ENCODE measurements around the gene MCF2L.

MCF2L gene

DNA sequence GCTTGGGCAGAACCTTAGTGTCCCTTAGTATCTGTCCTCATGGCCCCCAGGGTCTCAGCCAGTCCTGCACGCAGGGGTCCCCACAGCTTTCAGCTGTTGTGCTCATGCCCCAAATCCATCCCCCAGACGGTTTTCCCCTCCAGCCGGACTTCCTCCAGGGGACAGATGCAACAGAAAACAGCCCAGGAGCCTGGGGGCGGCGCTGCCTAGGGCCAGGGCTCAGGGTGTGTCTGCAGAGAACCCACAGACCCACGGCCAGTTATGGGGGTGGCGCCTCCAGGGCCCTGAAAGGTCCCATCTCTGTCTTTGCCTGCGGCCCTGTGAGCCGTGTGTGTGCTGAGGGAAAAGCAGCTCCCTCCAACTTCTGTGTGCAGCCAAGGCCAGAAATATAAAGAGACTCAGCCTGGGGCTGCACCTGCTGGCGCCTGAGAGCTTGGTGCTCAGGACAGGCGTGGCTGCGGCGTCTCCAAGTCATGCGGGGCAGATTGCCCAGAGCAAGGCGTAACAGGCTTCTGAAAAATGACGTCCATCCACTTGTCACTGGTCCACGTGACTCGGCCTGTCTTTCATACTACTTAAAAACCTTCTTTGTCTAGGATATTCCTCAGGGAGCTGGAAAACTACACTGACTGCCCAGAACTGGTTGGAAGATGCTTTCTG is 114.5 kb downstream of the MCF2L start:
- DNase-seq (ENCODE audit: low read depth, low spot score) = no peak

DNA sequence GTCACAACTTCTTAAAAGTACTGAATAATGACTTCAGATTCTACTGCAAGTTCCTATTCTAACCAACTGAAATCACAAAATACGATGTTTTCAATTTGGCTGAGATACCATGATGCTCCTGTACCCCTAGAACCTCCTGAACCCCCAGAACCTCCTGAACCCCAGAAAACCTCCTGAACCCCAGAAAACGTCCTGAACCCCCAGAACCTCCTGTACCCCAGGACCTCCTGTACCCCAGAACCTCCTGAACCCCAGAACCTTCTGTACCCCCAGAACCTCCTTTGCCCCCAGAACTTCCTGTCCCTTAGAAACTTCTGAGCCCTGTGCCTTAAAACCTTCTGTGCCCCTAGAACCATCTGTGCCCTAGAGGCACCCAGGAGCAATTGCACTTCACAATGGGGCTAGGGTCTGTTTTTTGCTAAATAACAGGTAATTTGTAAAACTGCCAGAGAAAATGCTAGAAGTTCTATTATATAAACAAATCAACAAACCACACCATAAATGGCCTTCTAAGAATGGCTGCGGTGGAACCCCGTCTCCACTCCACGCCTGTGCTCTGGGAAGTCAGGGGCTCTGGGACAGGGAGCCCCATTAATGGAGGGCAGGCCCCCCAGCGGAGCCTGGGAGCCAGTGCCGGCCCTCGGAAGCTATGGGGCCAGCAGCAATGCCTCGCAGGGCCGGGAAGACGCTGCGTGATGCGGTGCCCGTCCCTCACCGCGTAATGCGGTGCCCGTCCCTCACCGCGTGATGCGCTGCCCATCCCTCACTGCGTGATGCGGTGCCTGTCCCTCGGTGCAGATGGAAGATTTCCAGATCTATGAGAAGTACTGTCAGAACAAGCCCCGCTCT is 115.3 kb downstream of the MCF2L start:
- no peak for DNase-seq (ENCODE audit: low read depth, low spot score)

DNA sequence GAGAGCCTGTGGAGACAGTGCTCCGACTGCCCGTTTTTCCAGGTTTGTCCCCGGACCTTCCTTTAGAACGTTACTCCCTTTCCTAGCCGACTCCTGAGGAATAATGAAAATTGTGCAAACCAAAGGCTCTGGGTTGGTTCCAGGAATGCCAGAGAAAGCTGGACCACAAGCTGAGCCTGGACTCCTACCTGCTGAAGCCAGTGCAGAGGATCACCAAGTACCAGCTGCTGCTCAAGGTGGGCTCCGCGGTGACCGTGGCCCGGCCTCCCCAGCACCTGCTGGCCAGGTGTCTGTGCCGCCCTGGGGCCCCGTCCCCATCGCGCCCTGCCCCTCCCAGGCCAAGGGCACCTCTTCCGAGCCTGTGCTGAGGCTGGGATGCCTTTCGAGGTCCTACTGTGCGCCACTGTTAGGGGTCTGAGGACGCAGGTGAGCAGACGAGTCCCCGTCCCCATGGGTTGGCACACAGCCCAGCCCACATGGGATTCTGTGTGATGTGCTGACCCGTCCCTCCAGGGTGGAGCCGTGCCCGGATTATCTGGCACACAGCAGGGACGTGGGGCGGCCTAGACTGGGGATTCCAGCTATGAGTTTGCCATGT is 116.0 kb downstream of the MCF2L start:
- DNase-seq (ENCODE audit: low read depth, low spot score) = no peak

DNA sequence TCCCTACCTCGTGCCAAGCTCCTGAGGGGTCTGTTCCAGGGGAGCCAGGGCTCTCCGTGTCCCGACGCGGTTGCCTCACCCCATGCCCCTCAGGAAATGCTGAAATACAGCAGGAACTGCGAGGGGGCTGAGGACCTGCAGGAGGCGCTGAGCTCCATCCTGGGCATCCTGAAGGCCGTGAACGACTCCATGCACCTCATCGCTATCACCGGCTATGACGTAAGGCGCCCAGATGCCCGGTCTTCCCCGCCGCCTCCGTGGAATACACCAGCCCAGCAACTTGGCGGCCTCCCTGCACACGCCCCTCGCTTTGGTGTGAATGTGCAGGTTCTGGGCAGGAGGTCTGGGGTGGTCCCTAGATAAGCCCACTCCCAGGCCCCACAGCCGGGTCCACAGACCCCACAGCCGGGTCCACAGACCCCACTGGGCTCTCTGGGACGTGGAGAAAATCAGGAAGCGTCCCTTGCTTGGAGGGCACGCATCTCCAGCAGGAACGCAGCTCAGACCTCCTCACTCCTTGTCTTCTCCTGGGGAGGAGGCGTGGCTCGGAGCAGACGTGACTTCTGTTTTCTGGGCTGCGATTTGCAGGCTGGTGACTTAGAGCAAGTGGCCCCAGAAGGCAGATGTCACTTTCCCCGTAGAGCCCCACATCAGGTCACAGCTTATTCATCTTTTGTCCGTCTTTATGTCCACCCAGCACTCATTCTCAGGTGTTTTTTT is 117.2 kb downstream of the MCF2L start:
- no peak for DNase-seq (ENCODE audit: low read depth, low spot score)

DNA sequence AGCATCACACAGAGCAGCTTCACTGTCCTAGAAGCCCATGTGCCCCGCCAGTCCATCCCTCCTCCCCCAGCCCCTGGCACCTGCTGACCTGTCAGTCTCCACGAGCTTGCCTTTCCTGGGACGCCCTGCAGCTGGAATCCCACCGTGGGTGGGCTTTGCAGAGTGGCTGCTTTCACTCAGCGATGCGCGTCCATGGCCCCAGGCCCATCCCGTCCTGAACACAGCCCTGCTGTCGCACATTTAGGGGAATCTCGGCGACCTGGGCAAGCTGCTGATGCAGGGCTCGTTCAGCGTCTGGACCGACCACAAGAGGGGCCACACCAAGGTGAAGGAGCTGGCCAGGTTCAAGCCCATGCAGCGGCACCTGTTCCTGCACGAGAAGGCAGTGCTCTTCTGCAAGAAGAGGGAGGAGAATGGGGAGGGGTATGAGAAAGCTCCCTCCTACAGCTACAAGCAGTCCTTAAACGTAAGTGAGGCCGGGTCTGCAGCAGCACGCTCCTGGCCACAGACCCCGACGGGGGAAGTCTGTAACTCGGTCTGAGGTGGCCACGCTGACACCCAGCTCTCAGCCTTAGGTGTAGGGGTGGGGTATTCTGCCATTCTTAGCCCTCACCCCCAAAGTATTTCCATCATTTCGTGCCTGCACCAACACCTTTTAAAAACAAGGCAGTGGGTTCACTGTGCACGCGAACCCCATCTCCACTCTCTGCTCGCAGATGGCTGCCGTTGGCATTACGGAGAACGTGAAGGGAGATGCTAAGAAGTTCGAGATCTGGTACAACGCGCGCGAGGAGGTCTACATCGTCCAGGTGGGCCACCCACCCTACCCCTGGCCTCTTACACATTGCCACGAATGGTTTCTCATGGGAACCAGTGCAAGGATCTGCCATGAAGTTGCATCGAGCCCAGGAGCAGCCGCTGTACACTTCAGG is 118.2 kb downstream of the MCF2L start:
- DNase-seq (ENCODE audit: low read depth, low spot score) = no peak

DNA sequence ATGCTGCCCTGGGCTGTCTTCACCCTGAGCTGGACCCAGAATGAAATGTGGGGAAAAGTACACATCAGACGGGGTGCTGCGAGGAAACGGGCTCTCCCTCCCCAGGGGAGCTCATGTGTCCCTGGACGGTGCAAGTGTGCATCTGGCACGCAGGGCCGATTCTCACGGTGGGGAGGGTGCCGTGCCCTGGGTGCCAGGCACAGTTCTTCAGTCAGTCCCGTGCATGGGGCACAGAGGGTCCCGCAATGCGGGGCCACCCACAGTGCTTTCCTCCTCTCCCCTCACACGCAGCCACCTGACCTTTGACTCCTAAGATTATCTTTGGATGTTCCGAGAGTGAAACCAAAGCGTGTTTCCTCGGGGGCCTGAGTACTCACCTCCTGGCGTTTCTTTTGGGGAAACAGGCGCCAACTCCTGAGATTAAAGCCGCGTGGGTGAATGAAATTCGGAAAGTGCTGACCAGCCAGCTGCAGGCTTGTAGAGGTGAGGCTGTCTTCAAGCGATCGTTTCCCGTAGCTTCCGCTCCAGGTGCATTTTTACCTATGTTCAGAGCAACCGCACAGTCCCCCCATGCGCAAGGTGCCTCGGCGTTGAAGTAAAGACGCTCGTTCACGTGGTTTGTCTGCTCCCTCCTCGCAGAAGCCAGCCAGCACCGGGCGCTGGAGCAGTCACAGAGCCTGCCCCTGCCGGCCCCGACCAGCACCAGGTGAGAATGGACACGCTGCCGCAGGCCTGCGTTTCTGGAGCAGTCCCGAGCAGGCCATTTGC is 119.1 kb downstream of the MCF2L start:
- DNase-seq (ENCODE audit: low read depth, low spot score) = no peak

DNA sequence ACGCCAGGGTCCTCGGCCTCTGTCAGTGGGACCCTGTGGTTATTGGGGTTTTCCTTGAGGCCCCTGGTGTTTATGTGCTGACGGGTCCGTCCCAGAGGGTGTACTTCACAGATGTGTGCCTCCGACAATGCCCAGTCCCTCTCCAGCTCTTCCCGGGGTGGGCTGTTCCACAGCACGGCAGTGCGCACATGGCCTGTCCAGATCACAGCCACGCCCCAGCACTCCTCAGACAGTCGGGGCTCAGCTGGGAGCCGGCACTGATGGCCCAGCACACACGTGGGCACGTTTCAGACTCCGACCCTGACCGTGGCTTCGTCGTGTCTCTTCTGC is 119.6 kb downstream of the MCF2L start:
- DNase-seq (ENCODE audit: low read depth, low spot score) = no peak

DNA sequence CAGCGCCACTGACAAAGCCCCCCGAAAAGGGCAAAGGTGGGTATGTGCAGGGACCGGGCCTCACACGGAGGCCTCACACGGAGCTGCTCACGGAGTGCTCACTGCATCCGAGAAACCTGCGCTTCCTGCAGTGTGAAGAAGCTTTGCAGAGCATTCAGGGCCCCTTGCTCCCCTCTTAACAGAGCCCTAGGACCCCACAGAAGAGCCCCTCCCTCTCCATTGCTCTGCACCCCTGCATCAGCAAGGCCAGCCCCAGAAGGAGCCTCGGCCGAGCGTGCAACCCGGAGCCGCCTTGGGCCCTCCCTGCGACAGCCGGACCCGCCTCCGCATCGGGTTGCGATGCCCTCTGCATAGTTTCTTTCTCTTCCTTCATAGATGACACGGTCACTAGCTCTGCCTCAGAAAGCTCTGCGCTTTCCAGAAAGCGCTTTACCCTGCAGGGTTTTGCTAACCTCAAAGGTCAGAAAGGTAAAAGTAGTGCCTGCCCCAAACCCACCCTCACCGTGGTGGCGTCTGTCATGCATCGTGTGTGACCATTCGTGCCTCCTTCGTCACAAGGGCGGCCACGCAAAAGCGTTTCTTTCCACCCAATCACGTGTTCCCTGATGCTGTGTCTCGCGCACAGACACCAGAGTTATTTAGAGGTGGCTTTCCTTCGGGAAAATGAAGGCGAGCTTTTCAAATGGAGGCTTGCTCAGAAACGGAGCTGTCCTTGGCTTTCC is 120.8 kb downstream of the MCF2L start:
- no peak for DNase-seq (ENCODE audit: low read depth, low spot score)

DNA sequence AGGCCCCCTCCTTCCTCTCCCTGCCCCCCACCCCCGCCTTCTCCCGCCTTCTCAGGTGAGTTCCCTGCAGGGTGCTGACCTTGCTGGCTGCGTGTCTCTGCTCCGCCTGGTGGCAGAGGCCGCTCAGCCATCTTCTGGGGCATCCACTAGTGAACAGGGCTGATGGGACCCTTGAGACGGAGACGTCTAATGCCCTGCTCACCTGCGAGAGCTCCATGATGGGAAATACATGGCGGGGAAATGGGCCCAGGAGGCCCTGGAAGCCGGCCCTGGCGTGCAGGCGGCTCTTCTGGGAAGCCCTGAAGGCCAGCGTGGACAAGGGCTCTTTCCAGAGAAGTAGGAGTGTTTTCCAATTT is 121.4 kb downstream of the MCF2L start:
- DNase-seq (ENCODE audit: low read depth, low spot score) = no peak

DNA sequence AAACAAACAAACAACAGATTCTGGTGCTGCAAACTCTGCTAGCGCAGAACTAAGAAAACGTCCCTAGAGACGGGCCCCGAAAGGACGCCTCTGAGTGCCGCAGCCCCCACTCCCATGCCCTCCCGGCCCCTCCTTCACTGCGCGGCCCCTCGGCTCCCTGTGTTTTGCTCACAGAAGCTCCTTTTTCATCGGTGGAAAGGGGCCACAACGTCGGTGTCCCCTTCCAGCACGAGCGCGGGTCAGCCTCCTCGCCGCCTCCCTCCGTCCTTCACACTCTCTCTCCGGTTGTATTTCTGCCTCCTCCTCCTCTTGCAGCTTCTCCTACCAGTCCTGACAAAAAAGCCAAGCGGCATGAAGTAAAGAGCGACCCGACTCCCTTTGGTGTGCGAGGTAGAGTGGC is 121.8 kb downstream of the MCF2L start:
- no peak for DNase-seq (ENCODE audit: low read depth, low spot score)

DNA sequence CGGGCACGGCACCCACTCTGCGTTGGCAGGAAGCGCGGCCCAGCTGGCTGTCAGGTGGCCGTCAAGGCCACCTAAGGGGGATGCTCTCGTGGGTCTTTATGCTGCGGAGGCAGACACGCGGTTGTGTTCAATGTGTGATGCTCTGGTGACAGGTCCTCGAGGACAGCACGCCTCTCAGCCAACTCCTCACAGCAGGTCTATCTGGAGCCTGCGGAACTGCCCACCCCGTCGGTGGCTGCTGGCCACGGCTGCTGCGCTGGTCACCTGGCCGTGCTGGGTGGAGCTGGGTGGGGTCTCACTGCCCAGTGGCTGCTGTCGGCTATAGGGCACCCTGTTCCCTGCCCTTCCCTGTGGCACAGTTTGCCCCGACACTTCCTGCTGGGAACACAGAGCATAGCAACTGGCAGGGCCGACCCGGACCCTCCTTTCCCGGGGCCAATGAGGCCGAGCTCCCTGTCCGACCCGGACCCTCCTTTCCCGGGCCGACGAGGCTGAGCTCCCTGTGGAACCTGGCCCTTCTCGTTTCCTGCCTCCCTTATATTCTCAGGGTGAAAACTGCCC is 122.3 kb downstream of the MCF2L start:
- DNase-seq (ENCODE audit: low read depth, low spot score) = no peak

DNA sequence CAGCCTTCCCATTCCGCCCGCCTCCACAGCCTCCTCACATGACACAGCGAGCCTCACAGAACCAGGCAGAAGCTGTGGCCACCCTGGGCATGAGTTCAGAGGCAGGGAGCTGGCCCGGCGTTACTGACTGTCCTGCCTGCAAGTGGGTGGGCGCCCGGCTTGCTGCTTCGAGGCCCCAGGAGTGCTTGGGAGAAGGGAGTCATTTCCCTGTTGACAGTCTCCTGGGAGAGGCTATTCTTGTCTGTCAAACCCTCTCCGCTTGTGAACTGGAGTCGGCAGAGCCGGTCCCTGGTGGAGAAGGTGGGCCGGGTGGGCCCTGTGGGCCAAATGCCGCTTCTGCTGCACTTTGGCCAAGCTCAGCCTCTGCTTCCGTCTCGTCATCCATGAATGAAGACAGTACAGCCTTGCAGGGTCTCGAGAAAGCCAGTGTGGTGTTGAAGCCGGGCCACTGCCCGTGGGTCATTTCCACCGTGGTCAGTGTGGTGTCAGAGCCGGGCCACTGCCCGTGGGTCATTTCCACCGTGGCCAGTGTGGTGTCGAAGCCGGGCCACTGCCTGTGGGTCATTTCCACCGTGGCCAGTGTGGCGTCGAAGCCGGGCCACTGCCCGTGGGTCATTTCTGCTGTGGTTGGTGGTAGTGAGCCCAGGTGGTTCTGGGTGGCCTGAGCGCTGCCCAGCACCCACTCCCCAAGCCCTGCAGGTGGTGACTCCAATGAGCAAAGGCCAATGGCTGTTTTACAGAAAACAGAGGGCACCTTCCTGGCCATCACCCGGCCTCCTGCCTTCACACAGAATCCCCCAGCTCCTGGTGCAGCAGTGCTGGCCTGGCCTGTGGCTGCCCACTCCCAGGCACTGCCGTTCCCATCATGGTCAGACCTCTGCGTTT is 123.1 kb downstream of the MCF2L start:
- no peak for DNase-seq (ENCODE audit: low read depth, low spot score)

DNA sequence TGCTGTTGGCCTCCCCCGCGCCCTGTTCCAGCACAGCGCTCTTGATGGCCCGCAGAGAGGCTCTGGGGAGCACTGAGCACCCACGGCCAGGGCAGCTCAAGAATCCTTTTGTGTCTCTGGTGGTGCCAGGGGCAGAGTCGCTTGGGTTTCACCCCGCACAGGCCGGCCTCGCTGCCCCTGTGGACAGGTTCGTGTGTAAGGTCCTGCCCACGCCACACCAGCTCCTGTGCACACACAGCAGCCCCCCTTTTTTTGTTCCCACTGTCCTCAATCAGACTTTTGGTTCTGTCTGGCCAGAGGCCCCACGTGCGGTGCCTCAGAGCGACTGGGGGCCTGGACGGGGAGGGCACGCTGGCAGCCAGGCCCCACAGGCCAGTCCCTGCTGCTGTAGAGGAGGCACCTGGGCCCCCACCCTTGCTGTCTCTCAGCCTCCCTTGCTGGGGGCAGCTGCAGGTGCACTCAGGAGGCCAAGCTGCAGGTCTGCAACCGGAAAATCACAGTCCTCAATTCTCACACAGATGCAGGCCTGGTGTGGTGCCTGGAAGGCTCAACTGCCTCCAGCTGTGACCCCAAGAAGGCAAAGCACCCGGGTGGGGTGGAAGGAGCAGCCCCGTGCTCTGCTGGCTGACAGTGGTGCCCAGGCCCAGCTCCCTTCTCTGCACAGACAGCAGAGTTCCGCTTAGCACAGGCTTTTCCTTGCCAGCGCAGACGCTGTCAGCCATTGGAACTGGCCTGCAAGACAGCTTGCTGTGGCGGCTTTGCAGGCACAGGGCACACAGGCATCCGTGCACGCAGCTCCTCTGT is 124.0 kb downstream of the MCF2L start:
- DNase-seq (ENCODE audit: low read depth, low spot score) = no peak

DNA sequence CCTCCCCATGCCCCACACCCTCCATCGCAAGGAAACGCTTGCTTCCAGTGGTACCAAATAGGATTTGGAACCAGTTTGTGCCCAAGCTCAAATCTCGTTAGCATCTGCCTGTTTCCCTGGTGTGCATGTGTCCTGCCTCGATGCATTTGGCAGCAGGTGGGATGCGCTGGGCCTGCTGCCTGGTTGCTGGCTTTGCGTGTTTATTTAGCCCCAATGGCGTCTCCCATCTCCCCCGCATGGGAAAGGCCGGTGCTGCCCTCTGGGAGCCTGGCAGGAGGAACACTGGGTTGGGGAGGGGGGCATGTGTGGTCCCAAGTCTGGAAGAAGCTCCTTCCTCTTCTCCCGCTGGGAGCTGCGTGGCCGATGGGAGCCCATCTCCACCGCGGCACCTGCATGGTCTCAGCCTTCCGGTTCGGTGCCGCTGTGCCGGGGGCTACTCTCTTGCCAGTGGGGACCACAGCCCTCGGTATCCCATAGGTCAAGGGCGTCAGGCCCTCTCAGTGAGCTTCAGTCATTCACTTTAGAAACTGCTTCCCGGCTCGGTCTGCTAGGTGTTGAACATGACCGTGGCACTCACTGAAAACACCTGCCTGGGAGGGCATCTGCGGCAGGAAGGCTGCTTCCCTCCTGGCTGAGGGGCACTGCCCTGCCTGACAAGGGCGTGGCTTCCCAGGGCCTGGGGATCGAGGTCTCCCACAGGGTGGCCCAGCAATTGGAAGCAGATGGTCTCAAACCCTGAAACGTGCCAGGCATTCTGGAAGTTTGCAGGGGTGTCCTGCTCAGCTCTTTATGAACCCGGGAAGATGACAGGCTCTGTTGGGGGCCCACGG is 124.8 kb downstream of the MCF2L start:
- DNase-seq (ENCODE audit: low read depth, low spot score) = no peak

DNA sequence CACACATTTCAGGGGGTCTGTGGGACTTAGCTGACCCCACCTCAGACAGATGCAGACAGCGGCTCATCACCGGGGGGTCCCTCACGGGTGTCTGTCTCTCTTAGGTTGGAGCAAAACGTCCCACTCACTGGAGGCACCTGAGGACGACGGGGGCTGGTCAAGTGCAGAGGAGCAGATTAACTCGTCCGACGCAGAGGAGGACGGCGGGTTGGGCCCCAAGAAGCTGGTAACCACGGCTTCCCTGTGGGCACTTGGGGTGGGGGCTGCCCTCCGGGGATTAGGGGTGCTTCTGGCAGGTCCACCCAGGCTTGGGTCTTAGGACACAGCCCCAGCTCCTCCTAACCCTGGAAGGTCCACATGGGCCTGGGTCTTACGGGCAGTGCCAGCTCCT is 125.4 kb downstream of the MCF2L start:
- no peak for DNase-seq (ENCODE audit: low read depth, low spot score)

DNA sequence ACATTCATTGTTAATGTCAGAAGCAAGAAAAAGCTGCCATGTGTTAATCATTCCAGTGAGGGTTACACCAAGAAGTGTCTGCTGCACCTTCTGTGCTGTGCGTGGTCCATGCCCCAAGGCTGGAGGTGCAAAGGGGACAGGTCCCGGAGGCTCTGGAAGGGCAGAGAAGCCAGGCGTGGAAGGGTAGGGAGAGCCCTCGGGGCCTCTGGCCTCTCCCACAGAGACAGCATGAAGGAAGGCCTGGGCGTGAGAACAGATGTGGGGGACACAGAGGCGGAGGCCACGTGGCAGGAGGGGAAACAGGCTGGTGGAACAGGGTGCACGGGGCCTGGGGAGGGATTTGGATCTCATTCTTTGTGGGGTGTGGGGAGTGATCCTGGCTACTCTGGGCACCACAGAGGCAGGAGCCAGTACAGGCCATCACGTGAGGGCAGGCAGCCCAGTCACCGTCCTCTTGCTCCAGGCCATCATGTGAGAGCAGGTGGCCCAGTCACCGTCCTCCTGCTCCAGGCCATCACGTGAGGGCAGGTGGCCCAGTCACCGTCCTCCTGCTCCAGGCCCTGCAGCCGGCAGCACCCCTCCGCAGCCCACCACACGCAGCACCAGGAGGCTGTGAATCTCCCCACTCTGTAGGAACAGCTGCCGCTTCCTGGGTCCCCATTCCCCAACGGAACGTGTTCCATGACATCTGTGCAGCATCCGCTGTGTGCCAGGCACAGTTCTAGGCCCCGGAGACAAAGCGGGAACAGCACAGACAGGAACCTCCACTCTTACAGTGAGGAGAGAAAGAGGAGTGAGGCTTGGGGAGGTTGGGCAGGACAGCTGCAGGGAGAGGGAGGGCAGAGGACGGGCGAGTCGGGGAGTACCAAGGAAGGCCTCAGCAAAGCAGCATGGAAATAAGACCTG is 126.4 kb downstream of the MCF2L start:
- no peak for DNase-seq (ENCODE audit: low read depth, low spot score)

Data from iPS DF 19.7 (cell line).